DMS153 treated with DMSO at 0.1 percent for 48 hours (cell line): Measurements from ENCODE around the gene SRD5A1.

Experiments used
- DNase-seq: peaks from one replicate; lab custom pipeline; 2025; ENCODE audit not compliant: unreplicated experiment; lab: John Stamatoyannopoulos, UW

The SRD5A1 gene

GRCh38 chr5:6723816-6724300 lies 90.6 kb downstream of the SRD5A1 start:
- no peak for DNase-seq
